Measurements from ENCODE around the gene RDH5. TPM values are rescaled to one million over a fixed set of nuclear protein-coding genes. Genes with fewer than 3 reads are reported as not detected.

RDH5 gene
- total and polyA plus RNA-seq, 2 of the 13 experiments (the other 11 are each of a cell fraction or from before 2014, with no cell fraction given) = 2.6 to 5.7 TPM

GRCh38 chr12:55717011-55718007 is 2.9 kb upstream of the RDH5 start:
- Histone ChIP-seq H3K9me3 (ENCODE audit: low read length) (no peaks in the 10 kb centered on the region), H4K20me1 (ENCODE audit: insufficient read depth, low read length) (no peaks in the 10 kb centered on the region), H3K9ac (ENCODE audit: insufficient read depth, low read depth, low read length) (peak overlapping the region; percentile 80; the same call in 1 of the 2 replicates), H3K36me3 (replicated peaks in 1 of 2; ENCODE audit: control insufficient read depth in 1 of 2, insufficient read depth in 2 of 2, low read length in 2 of 2) (no peaks in the 10 kb centered on the region; a peak in 1 of 5 replicates), H2AFZ (ENCODE audit: low read length) (no peak overlapping the region), H3K79me2 (ENCODE audit: insufficient read depth, low read length) (no peaks in the 10 kb centered on the region), H3K4me1 (ENCODE audit: insufficient read depth, low read length) (peaks cover 62% of the 10 kb centered on the region), H3K27ac (ENCODE audit: extremely low read length, insufficient read depth, low read length) (no peak overlapping the region), H3K27me3 (ENCODE audit: control insufficient read depth in 1 of 2, insufficient read depth in 2 of 2, low read length in 2 of 2) (peaks cover 0 to 6% of the 10 kb centered on the region in 2 experiments; a peak in 1 of 5 replicates), H3K4me3 (replicated peaks in 1 of 3; ENCODE audit: insufficient read depth in 1 of 3, low read depth in 2 of 3, low read length in 3 of 3) (peak overlapping the region; percentile 77 to 96 (median 84); a peak in 5 of 6 replicates), H3K4me2 (ENCODE audit: low read depth, low read length) (peak overlapping the region; percentile 72)
- CTCF ChIA-PET (ENCODE audit: low intra/inter-chr PET ratio, low total read pairs) = no interaction called here
- DNase-seq (ENCODE audit: low spot score) = no peak
- 85% methylated on average over 8 of the region's 8 CpGs for WGBS (ENCODE audit: low lambda C conversion rate)
- ATAC-seq = no peak
- POLR2A ChIA-PET = interaction anchor here (1.2 to 4.5 kb wide), 2 partner anchors 12 to 35 kb away, joined by 4 to 38 read pairs; partner anchors contain the start of gene CD63
- no TSS peak for BruUV-seq (replicated peaks)
- 0 out of 2 replicates have a peak, but pooled peaks have one; percentile 11 for TF ChIP-seq FOSL2 (CRISPR knock-in tag; IDR thresholded peaks at IDR 0.05)
- TF ChIP-seq NONO (IDR thresholded peaks at IDR 0.05) = no peak
- TF ChIP-seq NONO (CRISPR knock-in tag; conservative IDR thresholded peaks at IDR 0.05) = no peak
- in situ Hi-C loops (cut with HindIII; ENCODE audit: extremely low pct_ligation_motif_present, low pct_unique_long_range_greater_than_20kb) (no loop called here), intact Hi-C loops (cut with micrococcal nuclease; ENCODE audit: unreplicated experiment) (no loop called here)
- no peak for FAIRE-seq

GRCh38 chr12:55718015-55718414 is 2.2 kb upstream of the RDH5 start:
- CTCF ChIA-PET (ENCODE audit: low intra/inter-chr PET ratio, low total read pairs) = no interaction called here
- ATAC-seq (no peak), DNase-seq (ENCODE audit: low spot score) (no peak), FAIRE-seq (no peak)
- Histone ChIP-seq H3K27me3 (ENCODE audit: control insufficient read depth in 1 of 2, insufficient read depth in 2 of 2, low read length in 2 of 2) (no peaks in the 10 kb centered on the region), H2AFZ (ENCODE audit: low read length) (no peak overlapping the region), H3K4me2 (ENCODE audit: low read depth, low read length) (peak overlapping the region; percentile 72), H3K9me3 (ENCODE audit: low read length) (no peaks in the 10 kb centered on the region), H3K4me3 (replicated peaks in 1 of 3; ENCODE audit: insufficient read depth in 1 of 3, low read depth in 2 of 3, low read length in 3 of 3) (no peak overlapping the region), H3K4me1 (ENCODE audit: insufficient read depth, low read length) (peaks cover 68% of the 10 kb centered on the region), H3K36me3 (replicated peaks in 1 of 2; ENCODE audit: control insufficient read depth in 1 of 2, insufficient read depth in 2 of 2, low read length in 2 of 2) (no peaks in the 10 kb centered on the region; a peak in 1 of 5 replicates), H4K20me1 (ENCODE audit: insufficient read depth, low read length) (no peaks in the 10 kb centered on the region), H3K27ac (ENCODE audit: extremely low read length, insufficient read depth, low read length) (no peak overlapping the region), H3K9ac (ENCODE audit: insufficient read depth, low read depth, low read length) (no peak overlapping the region), H3K79me2 (ENCODE audit: insufficient read depth, low read length) (no peaks in the 10 kb centered on the region)
- POLR2A ChIA-PET = interaction anchor here (1.2 to 4.5 kb wide), 2 partner anchors 11 to 36 kb away, joined by 4 to 38 read pairs; partner anchors contain the start of gene CD63
- intact Hi-C loops (cut with micrococcal nuclease; ENCODE audit: unreplicated experiment) (no loop called here), in situ Hi-C loops (cut with HindIII; ENCODE audit: extremely low pct_ligation_motif_present, low pct_unique_long_range_greater_than_20kb) (no loop called here)
- no TSS peak for BruUV-seq (replicated peaks)
- WGBS (ENCODE audit: low lambda C conversion rate) = 47% methylated on average over 4 of the region's 4 CpGs
- TF ChIP-seq ZNF549 (CRISPR knock-in tag; IDR thresholded peaks at IDR 0.05) = no peak
- no peak for TF ChIP-seq SOX13 (IDR thresholded peaks at IDR 0.05)
- 0 out of 4 replicates have a peak, but pooled peaks of 1 of the 2 experiments have one; percentile 4 for TF ChIP-seq SOX13 (CRISPR knock-in tag; conservative IDR thresholded peaks at IDR 0.05 in 1 of 2, IDR thresholded peaks at IDR 0.05 in 1 of 2)
- peak; percentile 41; the same call in 1 of the 2 replicates for TF ChIP-seq ETV5 (CRISPR knock-in tag; IDR thresholded peaks at IDR 0.05; ENCODE audit: borderline replicate concordance)
- peak; percentile 91 for TF ChIP-seq PATZ1 (CRISPR knock-in tag; IDR thresholded peaks at IDR 0.05)
- no peak for TF ChIP-seq ELF4 (CRISPR knock-in tag; IDR thresholded peaks at IDR 0.05; ENCODE audit: borderline replicate concordance)
